Activated naive CD8-positive, alpha-beta T cell treated with anti-CD3 and anti-CD28 coated beads, Interleukin-2, amount 10 ng/mL, durations not matched to agents 7 days and 5 days (primary cell): ENCODE results near the gene UBTF. TPM values are rescaled to one million over a fixed set of nuclear protein-coding genes. Genes with fewer than 3 reads are reported as not detected.

Experiments
- ATAC-seq: fragments of 150-1000 bp; cut with Tn5 transposase; one replicate; pipeline ENCODE4 v1.10.0; 2021; ENCODE audit warnings: low read depth, moderate library complexity
- POLR2A ChIA-PET: fragments of 350-600 bp; sonication (Branson Sonifier 250); formaldehyde crosslinking; loops from one replicate; lab custom pipeline; 2021; ENCODE audit warnings: antibody characterized with exemption; lab: Charles Lee
- DNase-seq: peaks from one replicate; pipeline ENCODE4 v3.0.0; 2021
- H3K27ac Mint-ChIP-seq: one replicate; pipeline ENCODE4 v1.8.0; 2022; ENCODE audit warnings: mild to moderate bottlenecking, mixed read lengths
- H3K27me3 Mint-ChIP-seq: one replicate; pipeline ENCODE4 v1.8.0; 2022; ENCODE audit warnings: mild to moderate bottlenecking, moderate library complexity, mixed read lengths
- H3K36me3 Mint-ChIP-seq: one replicate; pipeline ENCODE4 v1.8.0; 2021; ENCODE audit warnings: mild to moderate bottlenecking, mixed read lengths
- H3K4me1 Mint-ChIP-seq: one replicate; pipeline ENCODE4 v1.8.0; 2021; ENCODE audit warnings: mixed read lengths
- H3K4me3 Mint-ChIP-seq: one replicate; pipeline ENCODE4 v1.8.0; 2022; ENCODE audit warnings: mild to moderate bottlenecking, moderate library complexity, mixed read lengths
- H3K9me3 Mint-ChIP-seq: one replicate; pipeline ENCODE4 v1.8.0; 2021; ENCODE audit warnings: mixed read lengths
- microRNA-seq: library from miRNA; unstranded; fragments of <30 nt; microRNA quantifications from one replicate; pipeline ENCODE4 v1.2.0, GENCODE V29; 2022
- total RNA-seq, 2 experiments: library from RNA; stranded (reverse); gene quantifications; one replicate each; pipeline ENCODE4 v1.2.3, GENCODE V29; 2021

The UBTF gene
- total RNA-seq, 2 experiments from 2014 or later = 183 to 200 TPM

DNA sequence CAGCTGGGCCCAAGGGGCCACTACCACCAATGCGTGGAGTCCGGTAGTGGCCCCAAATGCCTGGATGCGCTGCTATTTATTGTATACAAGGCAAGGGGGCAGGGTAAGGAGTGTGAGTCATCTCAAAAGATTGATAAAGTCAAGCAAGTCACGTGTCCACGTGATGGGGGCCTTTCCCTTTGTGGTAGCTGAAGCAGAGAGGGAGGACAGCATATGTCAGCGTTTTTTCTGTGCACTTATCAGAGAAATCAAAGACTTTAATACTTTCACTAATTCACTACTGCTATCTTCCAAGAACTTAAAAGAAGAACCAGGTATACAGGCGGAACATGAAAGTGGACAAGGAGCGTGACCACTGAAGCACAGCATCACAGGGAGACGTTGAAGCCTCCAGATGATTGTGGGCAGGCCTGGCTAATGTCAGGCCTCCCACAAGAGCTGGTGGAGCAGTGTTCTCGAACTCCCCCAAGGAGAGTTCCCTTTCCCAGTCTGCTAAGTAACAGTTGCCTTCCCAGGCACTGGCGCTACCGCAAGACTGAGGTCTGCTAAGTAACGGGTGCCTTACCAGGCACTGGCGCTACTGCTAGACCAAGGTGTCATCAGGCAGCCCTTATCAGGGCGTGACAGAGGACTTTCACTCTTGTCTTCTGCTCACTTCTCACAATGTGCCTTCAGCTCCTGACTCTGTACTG lies 59.8 kb downstream of the UBTF start:
- Mint-ChIP-seq H3K4me1 (no peaks in the 10 kb centered on the region), H3K27ac (no peak overlapping the region), H3K4me3 (no peak overlapping the region), H3K9me3 (no peaks in the 10 kb centered on the region), H3K36me3 (peaks cover 7% of the 10 kb centered on the region), H3K27me3 (no peaks in the 10 kb centered on the region)
- POLR2A ChIA-PET = no interaction called here
- DNase-seq (no peak), ATAC-seq (no peak)

DNA sequence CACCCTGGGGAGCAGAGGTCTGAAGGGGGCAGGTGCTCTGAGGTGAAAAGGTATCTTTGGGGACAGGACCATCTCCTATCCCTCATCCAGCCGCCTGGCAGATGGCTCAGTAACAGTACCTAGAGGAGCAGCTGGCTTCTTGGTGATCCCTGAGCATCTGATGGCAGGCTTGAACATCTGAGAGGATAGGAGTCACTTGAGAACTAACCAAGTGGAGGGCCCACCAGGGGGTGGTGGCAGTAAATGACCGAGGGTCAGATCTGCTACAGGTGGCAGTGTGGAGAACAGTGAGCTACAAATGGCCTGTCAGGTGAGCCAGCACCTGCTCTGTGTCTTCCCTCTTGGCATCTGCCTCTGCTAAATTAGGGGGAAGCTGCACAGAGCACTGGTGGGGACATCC lies 64.0 kb downstream of the UBTF start:
- Mint-ChIP-seq H3K4me1 (peaks cover 6% of the 10 kb centered on the region), H3K27me3 (no peaks in the 10 kb centered on the region), H3K27ac (no peak overlapping the region), H3K36me3 (peaks cover 14% of the 10 kb centered on the region), H3K4me3 (no peak overlapping the region), H3K9me3 (no peaks in the 10 kb centered on the region)
- ATAC-seq (no peak), DNase-seq (no peak)
- POLR2A ChIA-PET = interaction anchor here (0.5 kb wide), 1 partner anchor 112 kb away, joined by 4 read pairs; no protein-coding TSS in a partner anchor

Small RNA genes within 50 kb of the gene (microRNA-seq; reads per million reads assigned to microRNA genes)
- 2.1 reads per million for gene MIR6782

Other genes starting within 250 kb of the UBTF start
- gene NAGS, start 215.1 kb downstream of the UBTF start, total RNA-seq = 1 to 10 TPM; 1.4 TPM
- 10 to 100 TPM; 30.3 to 31.7 TPM for gene TMEM101, start 204.7 kb downstream of the UBTF start, total RNA-seq
- 10 to 100 TPM; 46.9 to 51.4 TPM for gene LSM12, start 153.0 kb downstream of the UBTF start, total RNA-seq
- 10 to 100 TPM; 18.7 to 18.8 TPM for gene G6PC3, start 148.9 kb downstream of the UBTF start, total RNA-seq
- gene HDAC5, start 96.0 kb downstream of the UBTF start, total RNA-seq = 10 to 100 TPM; 46.2 to 48.4 TPM
- 10 to 100 TPM; 13.2 to 14.3 TPM for gene HROB, start 77.7 kb downstream of the UBTF start, total RNA-seq
- under 1 TPM; 0.19 to 0.51 TPM for gene ASB16, start 49.0 kb downstream of the UBTF start, total RNA-seq
- gene TMUB2, start 32.7 kb downstream of the UBTF start, total RNA-seq = 10 to 100 TPM; 38.3 to 42.5 TPM
- 100 to 1,000 TPM; 116 TPM for gene ATXN7L3, start 19.8 kb downstream of the UBTF start, total RNA-seq
- not detected for gene SLC4A1, start 48.5 kb upstream of the UBTF start, total RNA-seq
- gene RUNDC3A, start 88.9 kb upstream of the UBTF start, total RNA-seq = under 1 TPM in 1 of 2 experiments, not detected in 1; 0.50 TPM
- 100 to 1,000 TPM; 104 to 117 TPM for gene SLC25A39, start 105.1 kb upstream of the UBTF start, total RNA-seq
- gene GRN, start 125.6 kb upstream of the UBTF start, total RNA-seq = 10 to 100 TPM; 53.5 to 58.8 TPM
- under 1 TPM; 0.37 to 0.69 TPM for gene FAM171A2, start 144.2 kb upstream of the UBTF start, total RNA-seq
- under 1 TPM; 0.34 to 0.83 TPM for gene ITGA2B, start 170.0 kb upstream of the UBTF start, total RNA-seq